Glutamatergic neuron (in vitro differentiated cells): ENCODE data around the gene SIK1. TPM values are rescaled to one million over a fixed set of nuclear protein-coding genes. Genes with fewer than 3 reads are reported as not detected.

ENCODE experiments used
- DNase-seq: peaks from one replicate; pipeline ENCODE4 v3.0.0; 2022
- H3K27ac Mint-ChIP-seq: one replicate; pipeline ENCODE4 v1.8.0; 2020; ENCODE audit warnings: mild to moderate bottlenecking, mixed read lengths, inconsistent platforms; ENCODE audit not compliant: unreplicated experiment
- H3K27me3 Mint-ChIP-seq: one replicate; pipeline ENCODE4 v1.8.0; 2020; ENCODE audit warnings: mild to moderate bottlenecking, moderate library complexity, mixed read lengths, inconsistent platforms; ENCODE audit not compliant: unreplicated experiment
- H3K36me3 Mint-ChIP-seq: one replicate; pipeline ENCODE4 v1.8.0; 2020; ENCODE audit warnings: mild to moderate bottlenecking, mixed read lengths, inconsistent platforms; ENCODE audit not compliant: unreplicated experiment
- H3K4me1 Mint-ChIP-seq: one replicate; pipeline ENCODE4 v1.8.0; 2020; ENCODE audit warnings: mild to moderate bottlenecking, low read depth, mixed read lengths, inconsistent platforms; ENCODE audit not compliant: unreplicated experiment
- H3K4me3 Mint-ChIP-seq: one replicate; pipeline ENCODE4 v1.8.0; 2020; ENCODE audit warnings: mild to moderate bottlenecking, mixed read lengths, inconsistent platforms; ENCODE audit not compliant: unreplicated experiment
- H3K9me3 Mint-ChIP-seq: one replicate; pipeline ENCODE4 v1.8.0; 2020; ENCODE audit warnings: mild to moderate bottlenecking, moderate library complexity, mixed read lengths, inconsistent platforms; ENCODE audit not compliant: unreplicated experiment
- total RNA-seq: library from RNA; stranded (reverse); fragmentation: NEBNext Ultra II Directional; extraction: Animal tissue kit (Norgen Biotek cat#: 25700); gene quantifications from one replicate; pipeline ENCODE4 v1.2.1, GENCODE V29; 2021; ENCODE audit not compliant: unreplicated experiment
- TF ChIP-seq, protein P1 (sequence below): fragments of 200-600 bp; sonication (generic); IDR thresholded peaks from one replicate; pipeline ENCODE4 v1.5.0; 2021; ENCODE audit not compliant: partially characterized antibody, unreplicated experiment

The SIK1 gene
- total RNA-seq, 1 donor from 2014 or later = 14.2 TPM

- Mint-ChIP-seq H3K27ac (no peak overlapping the region), H3K4me1 (peaks cover 22% of the 10 kb centered on the region), H3K4me3 (no peak overlapping the region), H3K9me3 (peaks cover 7% of the 10 kb centered on the region), H3K36me3 (no peaks in the 10 kb centered on the region), H3K27me3 (peaks cover 11% of the 10 kb centered on the region)
- TF ChIP-seq, protein P1, sequence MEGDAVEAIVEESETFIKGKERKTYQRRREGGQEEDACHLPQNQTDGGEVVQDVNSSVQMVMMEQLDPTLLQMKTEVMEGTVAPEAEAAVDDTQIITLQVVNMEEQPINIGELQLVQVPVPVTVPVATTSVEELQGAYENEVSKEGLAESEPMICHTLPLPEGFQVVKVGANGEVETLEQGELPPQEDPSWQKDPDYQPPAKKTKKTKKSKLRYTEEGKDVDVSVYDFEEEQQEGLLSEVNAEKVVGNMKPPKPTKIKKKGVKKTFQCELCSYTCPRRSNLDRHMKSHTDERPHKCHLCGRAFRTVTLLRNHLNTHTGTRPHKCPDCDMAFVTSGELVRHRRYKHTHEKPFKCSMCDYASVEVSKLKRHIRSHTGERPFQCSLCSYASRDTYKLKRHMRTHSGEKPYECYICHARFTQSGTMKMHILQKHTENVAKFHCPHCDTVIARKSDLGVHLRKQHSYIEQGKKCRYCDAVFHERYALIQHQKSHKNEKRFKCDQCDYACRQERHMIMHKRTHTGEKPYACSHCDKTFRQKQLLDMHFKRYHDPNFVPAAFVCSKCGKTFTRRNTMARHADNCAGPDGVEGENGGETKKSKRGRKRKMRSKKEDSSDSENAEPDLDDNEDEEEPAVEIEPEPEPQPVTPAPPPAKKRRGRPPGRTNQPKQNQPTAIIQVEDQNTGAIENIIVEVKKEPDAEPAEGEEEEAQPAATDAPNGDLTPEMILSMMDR = no peak
- no peak for DNase-seq
These were observed 53.3 kb downstream of the SIK1 start for GRCh38 chr21:43373362-43374227.

DNA sequence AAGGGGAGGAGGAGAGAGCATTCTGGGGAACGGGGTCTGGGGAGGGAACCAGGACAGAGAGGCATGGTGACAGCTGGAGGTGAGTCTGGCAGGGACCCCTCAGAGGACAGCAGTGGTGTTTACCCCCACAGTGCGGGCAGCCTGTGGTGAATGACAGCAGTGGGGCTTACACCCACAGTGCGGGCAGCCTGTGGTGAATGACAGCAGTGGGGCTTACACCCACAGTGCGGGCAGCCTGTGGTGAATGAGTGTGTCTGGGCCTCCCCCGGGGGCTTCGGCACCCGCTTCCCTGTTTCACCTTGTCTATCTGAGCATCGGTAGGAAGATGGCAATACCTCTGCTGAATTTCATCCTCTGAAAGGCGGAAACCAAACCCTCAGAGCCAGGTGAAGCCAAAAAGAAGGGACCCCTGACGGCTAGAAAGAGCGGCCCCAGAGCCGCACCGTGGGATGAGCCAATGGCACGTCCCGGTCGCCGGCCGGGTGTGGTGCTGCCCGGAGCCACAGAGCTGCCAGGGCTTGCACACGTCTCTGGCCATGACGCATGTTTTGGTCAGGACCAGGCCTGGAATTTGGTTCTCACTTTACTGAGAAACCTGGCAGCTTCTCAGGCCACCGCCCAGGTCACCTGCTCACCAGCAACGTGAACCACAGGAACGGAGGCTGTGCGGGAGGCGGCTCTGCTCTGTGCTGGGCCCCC lies 54.1 kb downstream of the SIK1 start:
- TF ChIP-seq, protein P1 = no peak
- Mint-ChIP-seq H3K27ac (no peak overlapping the region), H3K4me3 (no peak overlapping the region), H3K36me3 (no peaks in the 10 kb centered on the region), H3K27me3 (peaks cover 12% of the 10 kb centered on the region), H3K4me1 (peaks cover 30% of the 10 kb centered on the region), H3K9me3 (peaks cover 8% of the 10 kb centered on the region)
- DNase-seq = peak; percentile 11

- peaks cover 19% of the 10 kb centered on the region for H3K27me3 Mint-ChIP-seq
- TF ChIP-seq, protein P1 = no peak
- peaks cover 16% of the 10 kb centered on the region for H3K9me3 Mint-ChIP-seq
- peaks cover 34% of the 10 kb centered on the region for H3K4me1 Mint-ChIP-seq
- H3K36me3 Mint-ChIP-seq = no peaks in the 10 kb centered on the region
- H3K27ac Mint-ChIP-seq = no peak overlapping the region
- DNase-seq = no peak
- no peak overlapping the region for H3K4me3 Mint-ChIP-seq
These were observed 55.1 kb downstream of the SIK1 start for GRCh38 chr21:43371786-43372185.

- TF ChIP-seq, protein P1 = no peak
- peaks cover 41% of the 10 kb centered on the region for H3K4me1 Mint-ChIP-seq
- H3K27me3 Mint-ChIP-seq = peaks cover 22% of the 10 kb centered on the region
- no peak for DNase-seq
- H3K4me3 Mint-ChIP-seq = peak overlapping the region; percentile 70
- H3K36me3 Mint-ChIP-seq = no peaks in the 10 kb centered on the region
- peaks cover 18% of the 10 kb centered on the region for H3K9me3 Mint-ChIP-seq
- peak overlapping the region; percentile 91 for H3K27ac Mint-ChIP-seq
These were observed 55.9 kb downstream of the SIK1 start for GRCh38 chr21:43370888-43371570.
